HK-2 (cell line): ENCODE measurements around the gene GALNT12.

Experiments used
- DNase-seq: peaks from one replicate; pipeline ENCODE4 v3.0.0-alpha.2; 2018; ENCODE audit not compliant: unreplicated experiment

GALNT12 gene

GRCh38 chr9:98880311-98881015, 73.0 kb downstream of the GALNT12 start:
- no peak for DNase-seq

GRCh38 chr9:98881356-98881755, 73.9 kb downstream of the GALNT12 start:
- DNase-seq, result no peak

GRCh38 chr9:98881836-98882568, 74.5 kb downstream of the GALNT12 start:
- DNase-seq, result no peak

- no peak for DNase-seq
Measured at GRCh38 chr9:98882569-98882923, 75.1 kb downstream of the GALNT12 start.

- no peak for DNase-seq
Measured at GRCh38 chr9:98883276-98883675, 75.8 kb downstream of the GALNT12 start.

- DNase-seq, result no peak
Measured at GRCh38 chr9:98884849-98885248, 77.4 kb downstream of the GALNT12 start.

GRCh38 chr9:98885575-98886295, 78.3 kb downstream of the GALNT12 start:
- no peak for DNase-seq

GRCh38 chr9:98886691-98887229, 79.3 kb downstream of the GALNT12 start:
- DNase-seq, result no peak

GRCh38 chr9:98887918-98888510, 80.5 kb downstream of the GALNT12 start:
- DNase-seq, result no peak

GRCh38 chr9:98888801-98889421, 81.4 kb downstream of the GALNT12 start:
- DNase-seq, result no peak

- no peak for DNase-seq
Measured at GRCh38 chr9:98890256-98890655, 82.8 kb downstream of the GALNT12 start.

GRCh38 chr9:98892288-98892687, 84.8 kb downstream of the GALNT12 start:
- DNase-seq, result no peak

- DNase-seq, result no peak
Measured at GRCh38 chr9:98892690-98893089, 85.2 kb downstream of the GALNT12 start.

GRCh38 chr9:98894171-98894570, 86.7 kb downstream of the GALNT12 start:
- no peak for DNase-seq

- DNase-seq, result no peak
Measured at GRCh38 chr9:98894761-98895160, 87.3 kb downstream of the GALNT12 start.

- DNase-seq, result no peak
Measured at GRCh38 chr9:98896632-98897031, 89.2 kb downstream of the GALNT12 start.

GRCh38 chr9:98897745-98898144, 90.3 kb downstream of the GALNT12 start:
- no peak for DNase-seq

GRCh38 chr9:98899408-98900056, 92.1 kb downstream of the GALNT12 start:
- peak; percentile 3 for DNase-seq
